ENCODE data around the gene HOXC4. TPM values are rescaled to one million over a fixed set of nuclear protein-coding genes. Genes with fewer than 3 reads are reported as not detected.

HOXC4 gene
- total RNA-seq, 3 donors from 2014 or later = 1.8 to 2.3 (median 1.9) TPM

DNA sequence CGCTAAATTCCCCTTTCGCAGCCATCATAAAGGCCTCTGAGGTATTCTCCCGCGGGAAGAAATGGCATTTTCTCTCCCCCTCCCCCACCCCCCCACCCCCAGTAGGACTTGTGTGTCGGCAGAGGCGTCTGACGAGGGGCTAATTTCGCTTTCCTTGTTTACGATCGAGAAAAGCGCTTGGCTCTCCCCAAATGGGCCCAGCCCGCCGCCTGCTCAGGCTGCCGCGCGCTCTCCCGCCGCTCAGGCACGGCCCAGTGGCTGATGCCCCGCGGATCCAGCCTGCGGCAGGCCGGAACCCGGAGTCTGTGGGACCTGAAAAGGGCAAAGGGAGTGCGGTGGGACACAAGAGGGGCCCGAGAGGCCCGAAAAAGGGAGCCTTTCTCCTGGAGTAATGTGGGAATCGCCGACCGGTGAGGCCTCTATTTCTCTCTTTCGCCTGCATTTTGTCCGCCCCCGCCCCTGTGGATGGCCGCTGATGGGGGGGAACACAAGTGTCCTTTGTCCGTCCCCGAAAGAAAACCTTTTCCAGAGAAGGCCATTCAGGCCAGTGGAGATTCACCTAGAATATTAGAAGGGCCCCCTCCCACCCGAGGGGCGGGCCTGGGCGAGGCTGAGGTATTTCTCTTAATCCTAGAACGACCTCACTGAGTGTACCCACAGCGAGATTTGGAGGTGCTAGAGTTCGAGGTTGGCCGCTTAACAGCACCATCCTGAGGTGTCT is 34.4 kb upstream of the HOXC4 start:
- Histone ChIP-seq H3K4me3 (peak overlapping the region; percentile 65 to 80 (median 71)), H3K9me3 (no peaks in the 10 kb centered on the region), H3K27me3 (no peaks in the 10 kb centered on the region), H3K4me1 (peaks cover 0 to 13% of the 10 kb centered on the region in 2 donors), H3K36me3 (no peaks in the 10 kb centered on the region), H3K27ac (peak overlapping the region; percentile 99)
- DNase-seq (ENCODE audit: low spot score in 2 of 2) = no peak
- TF ChIP-seq POLR2A (IDR thresholded peaks at IDR 0.05) (no peak), POLR2AphosphoS5 (IDR thresholded peaks at IDR 0.05) (peak in 2 of 3 donors; percentile 9 to 32)
- intact Hi-C loops (cut with DNase I; ENCODE audit: low total_unique reads) = no loop called here

DNA sequence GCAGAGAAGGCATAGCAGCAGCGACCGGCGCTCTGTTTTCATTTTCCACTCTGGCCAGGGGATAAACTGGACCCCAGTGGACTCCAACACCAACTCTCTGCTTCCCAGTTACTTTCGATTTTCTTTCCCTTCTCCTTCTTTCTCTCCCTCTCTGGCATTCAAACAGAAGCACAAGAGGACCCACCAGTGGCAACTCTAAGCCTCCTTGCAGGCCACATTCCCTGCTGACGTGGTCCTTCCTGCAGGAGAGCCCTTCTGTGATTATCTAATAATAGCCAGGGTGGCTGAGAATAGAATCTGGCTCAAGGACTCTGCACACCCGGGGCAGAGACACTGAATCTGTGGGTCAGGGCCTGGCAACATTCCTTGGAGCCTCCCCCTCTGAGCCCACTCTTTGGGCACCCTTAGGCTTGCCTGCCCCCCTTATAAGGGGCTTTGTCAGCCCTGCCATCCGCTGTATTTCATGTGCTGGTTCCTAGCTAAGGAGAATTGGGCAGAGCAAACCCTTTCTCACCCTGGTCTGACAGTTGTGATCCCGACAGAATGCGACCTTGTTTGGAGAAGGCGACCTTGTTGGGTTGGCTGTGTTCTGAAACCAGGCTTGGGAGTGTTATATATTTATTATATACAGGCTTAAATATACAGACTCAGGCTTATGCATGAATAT is 33.6 kb upstream of the HOXC4 start:
- peak overlapping the region; percentile 65 to 80 (median 71) for H3K4me3 ChIP-seq
- no peak for DNase-seq (ENCODE audit: low spot score in 2 of 2)
- peak overlapping the region; percentile 99 for H3K27ac ChIP-seq
- no peaks in the 10 kb centered on the region for H3K9me3 ChIP-seq
- no peaks in the 10 kb centered on the region for H3K36me3 ChIP-seq
- no peak for TF ChIP-seq POLR2A (IDR thresholded peaks at IDR 0.05)
- no peak for TF ChIP-seq CTCF (IDR thresholded peaks at IDR 0.05)
- TF ChIP-seq POLR2AphosphoS5 (IDR thresholded peaks at IDR 0.05) = no peak
- intact Hi-C loops (cut with DNase I; ENCODE audit: low total_unique reads) = no loop called here
- H3K4me1 ChIP-seq = peaks cover 0 to 16% of the 10 kb centered on the region in 2 donors
- H3K27me3 ChIP-seq = no peaks in the 10 kb centered on the region

GRCh38 chr12:54020591-54021405 is 32.8 kb upstream of the HOXC4 start:
- Histone ChIP-seq H3K4me1 (peaks cover 0 to 16% of the 10 kb centered on the region in 2 donors), H3K27ac (peak overlapping the region; percentile 99), H3K4me3 (peak overlapping the region; percentile 65 to 80 (median 71)), H3K36me3 (no peaks in the 10 kb centered on the region), H3K9me3 (no peaks in the 10 kb centered on the region), H3K27me3 (no peaks in the 10 kb centered on the region)
- intact Hi-C loops (cut with DNase I; ENCODE audit: low total_unique reads) = no loop called here
- no peak for DNase-seq (ENCODE audit: low spot score in 2 of 2)
- no peak for TF ChIP-seq POLR2AphosphoS5 (IDR thresholded peaks at IDR 0.05)

GRCh38 chr12:54021432-54022013 is 32.1 kb upstream of the HOXC4 start:
- peak overlapping the region; percentile 65 to 80 (median 71) for H3K4me3 ChIP-seq
- TF ChIP-seq CTCF (IDR thresholded peaks at IDR 0.05) (peak in 2 of 3 donors; percentile 9 to 16), POLR2A (IDR thresholded peaks at IDR 0.05) (no peak)
- H3K36me3 ChIP-seq = no peaks in the 10 kb centered on the region
- H3K27me3 ChIP-seq = no peaks in the 10 kb centered on the region
- DNase-seq (ENCODE audit: low spot score in 2 of 2) = peak in 1 of 2 donors; percentile 59
- H3K9me3 ChIP-seq = no peaks in the 10 kb centered on the region
- peaks cover 0 to 16% of the 10 kb centered on the region in 2 donors for H3K4me1 ChIP-seq
- peak overlapping the region; percentile 99 for H3K27ac ChIP-seq
- intact Hi-C loops (cut with DNase I; ENCODE audit: low total_unique reads) = no loop called here

DNA sequence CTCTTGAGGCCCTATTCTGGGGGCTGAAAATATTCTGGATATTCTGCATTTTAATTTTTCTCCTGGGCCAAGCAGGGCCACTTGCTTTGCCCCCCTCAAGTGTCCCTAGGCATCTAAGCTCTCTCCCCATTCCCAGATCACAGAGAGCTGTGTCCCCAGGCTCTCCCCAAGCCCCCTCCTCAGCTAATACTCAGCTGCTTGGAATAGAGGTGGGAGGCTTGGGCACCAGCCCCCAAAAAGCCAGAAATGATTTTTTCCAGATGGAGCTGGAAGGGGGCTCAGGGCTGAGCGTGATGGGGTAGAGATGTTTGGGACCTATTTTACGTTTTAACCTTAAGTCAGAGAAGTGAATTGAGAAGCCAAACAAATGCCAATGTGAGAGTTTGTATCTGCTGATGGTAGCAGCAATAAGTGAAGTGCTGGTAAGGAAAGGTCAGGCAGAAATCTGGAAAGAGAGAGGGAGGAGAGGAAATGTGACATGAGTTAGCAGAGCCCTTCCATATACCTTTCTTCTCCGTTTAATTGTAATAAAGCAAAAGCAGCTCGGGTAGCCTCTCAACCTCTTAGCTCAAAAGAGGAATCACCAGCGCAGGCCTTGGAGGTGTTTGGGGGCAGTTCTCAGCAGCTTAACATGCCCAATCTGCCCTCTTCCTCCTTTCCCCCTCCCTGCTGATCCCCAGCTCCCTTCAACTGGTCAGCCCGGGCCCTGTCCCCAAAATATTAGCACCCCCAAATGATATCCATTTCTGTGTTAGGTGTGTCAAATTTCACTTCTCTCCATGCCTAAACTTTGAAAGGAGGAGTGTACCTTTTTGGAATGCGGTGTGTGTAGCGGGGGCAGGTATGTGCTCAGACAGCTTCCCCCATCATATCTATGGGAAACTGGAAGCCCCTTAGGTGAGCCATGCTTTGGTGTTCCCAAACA is 30.4 kb upstream of the HOXC4 start:
- DNase-seq (ENCODE audit: low spot score in 2 of 2) = no peak
- H3K27ac ChIP-seq = peak overlapping the region; percentile 99
- H3K4me3 ChIP-seq = peak overlapping the region; percentile 30 to 60 (median 30)
- no peaks in the 10 kb centered on the region for H3K36me3 ChIP-seq
- H3K27me3 ChIP-seq = no peaks in the 10 kb centered on the region
- H3K9me3 ChIP-seq = no peaks in the 10 kb centered on the region
- intact Hi-C loops (cut with DNase I; ENCODE audit: low total_unique reads) = no loop called here
- TF ChIP-seq POLR2A (IDR thresholded peaks at IDR 0.05) (no peak), POLR2AphosphoS5 (IDR thresholded peaks at IDR 0.05) (no peak), CTCF (IDR thresholded peaks at IDR 0.05) (no peak)
- peaks cover 0 to 16% of the 10 kb centered on the region in 2 donors for H3K4me1 ChIP-seq
